Pulmonary artery endothelial cell (primary cell): Measurements from ENCODE around the gene SERPINA4. TPM values are rescaled to one million over a fixed set of nuclear protein-coding genes. Genes with fewer than 3 reads are reported as not detected.

Source experiments
- DNase-seq: peaks from one replicate; pipeline ENCODE4 v3.0.0-alpha.2; 2011; ENCODE audit warnings: low read depth, low spot score
- total RNA-seq: library from RNA; depleted of rRNA; stranded (reverse); fragments of >200 nt; gene quantifications from 2 replicates; pipeline ENCODE4 v1.2.3, GENCODE V29; 2014

Gene SERPINA4
- total RNA-seq, 1 donor from 2014 or later: not detected

GRCh38 chr14:94542111-94542810 is 19.0 kb upstream of the SERPINA4 start:
- peak; percentile 26 for DNase-seq

- DNase-seq: no peak
Measured at GRCh38 chr14:94542811-94543440, 18.3 kb upstream of the SERPINA4 start.

- DNase-seq: no peak
Measured at GRCh38 chr14:94543449-94544124, 17.7 kb upstream of the SERPINA4 start.

GRCh38 chr14:94544726-94545125 is 16.5 kb upstream of the SERPINA4 start:
- no peak for DNase-seq

GRCh38 chr14:94545131-94545841 is 16.0 kb upstream of the SERPINA4 start:
- DNase-seq: no peak

GRCh38 chr14:94547151-94547680 is 14.0 kb upstream of the SERPINA4 start:
- no peak for DNase-seq

GRCh38 chr14:94547726-94548125 is 13.5 kb upstream of the SERPINA4 start:
- no peak for DNase-seq

- DNase-seq: no peak
Measured at GRCh38 chr14:94548131-94548998, 12.9 kb upstream of the SERPINA4 start.

- no peak for DNase-seq
Measured at GRCh38 chr14:94548999-94549985, 11.9 kb upstream of the SERPINA4 start.

- no peak for DNase-seq
Measured at GRCh38 chr14:94550041-94550440, 11.2 kb upstream of the SERPINA4 start.

- no peak for DNase-seq
Measured at GRCh38 chr14:94555991-94556390, 5.3 kb upstream of the SERPINA4 start.

GRCh38 chr14:94557327-94557726 is 3.9 kb upstream of the SERPINA4 start:
- DNase-seq: no peak

- DNase-seq: no peak
Measured at GRCh38 chr14:94558842-94559241, 2.4 kb upstream of the SERPINA4 start.

GRCh38 chr14:94559638-94560290 is 1.5 kb upstream of the SERPINA4 start:
- no peak for DNase-seq

GRCh38 chr14:94560291-94560665 is 964 bp upstream of the SERPINA4 start:
- DNase-seq: no peak

- no peak for DNase-seq
Measured at GRCh38 chr14:94561656-94562010, 391 bp downstream of the SERPINA4 start.

GRCh38 chr14:94562022-94562421 is 780 bp downstream of the SERPINA4 start:
- DNase-seq: no peak

- no peak for DNase-seq
Measured at GRCh38 chr14:94562941-94563883, 2.0 kb downstream of the SERPINA4 start.
